ENCODE data around the gene SNRNP35.
"Not testable (repeated sequence)": the region's sequence is repeated elsewhere in the genome, so short reads cannot be mapped to it uniquely, and the experiment has no call there.

Gene SNRNP35

GRCh38 chr12:123491056-123491455 lies 33.1 kb downstream of the SNRNP35 start:
- no peak for DNase-seq

- no peak for DNase-seq
Observed at GRCh38 chr12:123491481-123491880, 33.5 kb downstream of the SNRNP35 start.

GRCh38 chr12:123492339-123493039 lies 34.5 kb downstream of the SNRNP35 start:
- DNase-seq: not testable (repeated sequence)

- DNase-seq: no peak
Observed at GRCh38 chr12:123494124-123494851, 36.3 kb downstream of the SNRNP35 start.

- DNase-seq: no peak
Observed at GRCh38 chr12:123497065-123497464, 39.1 kb downstream of the SNRNP35 start.

GRCh38 chr12:123498126-123498825 lies 40.3 kb downstream of the SNRNP35 start:
- DNase-seq: no peak

GRCh38 chr12:123499332-123499731 lies 41.4 kb downstream of the SNRNP35 start:
- no peak for DNase-seq

- DNase-seq: no peak
Observed at GRCh38 chr12:123502163-123502704, 44.3 kb downstream of the SNRNP35 start.

- no peak for DNase-seq
Observed at GRCh38 chr12:123506059-123506842, 48.3 kb downstream of the SNRNP35 start.

- DNase-seq: no peak
Observed at GRCh38 chr12:123506843-123507236, 48.9 kb downstream of the SNRNP35 start.

- no peak for DNase-seq
Observed at GRCh38 chr12:123512838-123513665, 55.1 kb downstream of the SNRNP35 start.

- no peak for DNase-seq
Observed at GRCh38 chr12:123513805-123514204, 55.9 kb downstream of the SNRNP35 start.

- DNase-seq: not testable (repeated sequence)
Observed at GRCh38 chr12:123514582-123515221, 56.8 kb downstream of the SNRNP35 start.

- DNase-seq: no peak
Observed at GRCh38 chr12:123516216-123516780, 58.4 kb downstream of the SNRNP35 start.

All from activated CD4-positive, alpha-beta T cell treated with anti-CD3 and anti-CD28 coated beads for 48 hours (primary cell).